Muscle layer of colon (tissue), 2 donors: Measurements from ENCODE around the gene METAP1D.

Source experiments
- H3K27ac ChIP-seq: one replicate; pipeline ENCODE4 v1.7.0; 2013; ENCODE audit warnings: low read depth, mild to moderate bottlenecking, low read length, moderate library complexity
- H3K27me3 ChIP-seq, 2 donors: one replicate each; pipeline ENCODE4 v1.7.0; 2013; ENCODE audit warnings: low read length in 2 of 2, mild to moderate bottlenecking in 2 of 2; ENCODE audit not compliant: insufficient read depth in 2 of 2, control insufficient read depth in 1 of 2
- H3K36me3 ChIP-seq: one replicate; pipeline ENCODE4 v1.7.0; 2013; ENCODE audit warnings: mild to moderate bottlenecking, low read length; ENCODE audit not compliant: insufficient read depth
- H3K4me1 ChIP-seq: one replicate; pipeline ENCODE4 v1.7.0; 2013; ENCODE audit warnings: mild to moderate bottlenecking, low read length; ENCODE audit not compliant: insufficient read depth
- H3K4me3 ChIP-seq, 2 donors: one replicate each; pipeline ENCODE4 v1.7.0; 2013; ENCODE audit warnings: low read length in 2 of 2, low read depth in 1 of 2, mild to moderate bottlenecking in 1 of 2, moderate library complexity in 1 of 2
- H3K9ac ChIP-seq: one replicate; pipeline ENCODE4 v1.7.0; 2013; ENCODE audit warnings: low read length
- H3K9me3 ChIP-seq: one replicate; pipeline ENCODE4 v1.7.0; 2013; ENCODE audit warnings: mild to moderate bottlenecking, low read length
- donor health status: abdominal sarcoma.
- donor health status: Adenocarcinoma of cecum.

Gene METAP1D

GRCh38 chr2:172038121-172038520 lies 38.4 kb downstream of the METAP1D start:
- no peaks in the 10 kb centered on the region for H3K4me1 ChIP-seq
- H3K9ac ChIP-seq = no peak overlapping the region
- H3K27me3 ChIP-seq = no peaks in the 10 kb centered on the region
- no peaks in the 10 kb centered on the region for H3K9me3 ChIP-seq
- no peak overlapping the region for H3K4me3 ChIP-seq
- no peaks in the 10 kb centered on the region for H3K36me3 ChIP-seq
- H3K27ac ChIP-seq = no peak overlapping the region

DNA sequence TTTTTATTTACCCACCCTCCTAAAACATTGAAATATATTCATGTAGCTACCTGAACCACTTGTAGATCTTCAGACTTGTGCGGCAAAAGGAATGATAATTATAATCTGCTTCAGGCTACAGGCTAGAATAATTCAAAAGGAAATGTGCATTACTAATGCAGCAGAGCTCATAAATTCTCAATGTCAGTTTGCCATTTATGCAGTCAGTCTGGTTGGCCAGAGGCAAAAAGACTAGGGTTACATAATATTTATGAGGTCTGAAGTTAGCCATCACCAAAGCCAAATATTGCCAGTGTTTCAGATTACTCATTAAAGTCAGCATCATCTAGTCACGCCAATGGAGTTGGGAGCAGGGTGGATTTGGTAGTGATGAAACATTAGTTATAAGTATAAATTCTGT lies 38.9 kb downstream of the METAP1D start:
- Histone ChIP-seq H3K4me1 (no peaks in the 10 kb centered on the region), H3K4me3 (no peak overlapping the region), H3K9ac (no peak overlapping the region), H3K9me3 (no peaks in the 10 kb centered on the region), H3K27ac (no peak overlapping the region), H3K27me3 (no peaks in the 10 kb centered on the region), H3K36me3 (no peaks in the 10 kb centered on the region)

GRCh38 chr2:172039011-172039704 lies 39.4 kb downstream of the METAP1D start:
- H3K27me3 ChIP-seq = no peaks in the 10 kb centered on the region
- no peaks in the 10 kb centered on the region for H3K9me3 ChIP-seq
- H3K27ac ChIP-seq = no peak overlapping the region
- H3K4me1 ChIP-seq = no peaks in the 10 kb centered on the region
- H3K9ac ChIP-seq = no peak overlapping the region
- H3K4me3 ChIP-seq = no peak overlapping the region
- no peaks in the 10 kb centered on the region for H3K36me3 ChIP-seq

DNA sequence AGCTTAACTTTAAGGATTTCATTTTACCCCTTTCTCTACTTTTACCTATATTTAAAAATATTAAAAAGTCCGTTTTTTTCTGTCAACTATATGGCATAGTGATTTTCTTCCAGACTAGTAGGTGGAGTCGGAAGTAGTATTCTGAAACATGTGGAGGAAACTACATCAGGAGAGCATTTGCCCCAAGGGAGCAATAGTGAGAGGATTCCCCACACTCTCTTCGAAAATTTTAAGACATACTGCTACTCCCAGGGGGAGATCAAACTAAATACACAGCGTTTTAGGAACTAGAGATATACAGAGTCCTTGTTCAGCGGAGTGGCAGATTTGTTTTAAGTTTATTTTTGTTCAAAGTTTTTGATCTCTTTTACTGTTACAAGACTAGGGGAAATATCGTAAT lies 40.6 kb downstream of the METAP1D start:
- Histone ChIP-seq H3K9ac (no peak overlapping the region), H3K27ac (no peak overlapping the region), H3K4me1 (no peaks in the 10 kb centered on the region), H3K9me3 (no peaks in the 10 kb centered on the region), H3K36me3 (no peaks in the 10 kb centered on the region), H3K4me3 (no peak overlapping the region), H3K27me3 (no peaks in the 10 kb centered on the region)

GRCh38 chr2:172046080-172046678 lies 46.4 kb downstream of the METAP1D start:
- Histone ChIP-seq H3K4me3 (no peak overlapping the region), H3K4me1 (no peaks in the 10 kb centered on the region), H3K36me3 (no peaks in the 10 kb centered on the region), H3K27me3 (no peaks in the 10 kb centered on the region), H3K9me3 (no peaks in the 10 kb centered on the region), H3K27ac (no peak overlapping the region), H3K9ac (no peak overlapping the region)

- Histone ChIP-seq H3K27me3 (no peaks in the 10 kb centered on the region), H3K27ac (no peak overlapping the region), H3K36me3 (no peaks in the 10 kb centered on the region), H3K4me3 (no peak overlapping the region), H3K9me3 (no peaks in the 10 kb centered on the region), H3K4me1 (no peaks in the 10 kb centered on the region), H3K9ac (no peak overlapping the region)
Measured at GRCh38 chr2:172046866-172047565, 47.3 kb downstream of the METAP1D start.

DNA sequence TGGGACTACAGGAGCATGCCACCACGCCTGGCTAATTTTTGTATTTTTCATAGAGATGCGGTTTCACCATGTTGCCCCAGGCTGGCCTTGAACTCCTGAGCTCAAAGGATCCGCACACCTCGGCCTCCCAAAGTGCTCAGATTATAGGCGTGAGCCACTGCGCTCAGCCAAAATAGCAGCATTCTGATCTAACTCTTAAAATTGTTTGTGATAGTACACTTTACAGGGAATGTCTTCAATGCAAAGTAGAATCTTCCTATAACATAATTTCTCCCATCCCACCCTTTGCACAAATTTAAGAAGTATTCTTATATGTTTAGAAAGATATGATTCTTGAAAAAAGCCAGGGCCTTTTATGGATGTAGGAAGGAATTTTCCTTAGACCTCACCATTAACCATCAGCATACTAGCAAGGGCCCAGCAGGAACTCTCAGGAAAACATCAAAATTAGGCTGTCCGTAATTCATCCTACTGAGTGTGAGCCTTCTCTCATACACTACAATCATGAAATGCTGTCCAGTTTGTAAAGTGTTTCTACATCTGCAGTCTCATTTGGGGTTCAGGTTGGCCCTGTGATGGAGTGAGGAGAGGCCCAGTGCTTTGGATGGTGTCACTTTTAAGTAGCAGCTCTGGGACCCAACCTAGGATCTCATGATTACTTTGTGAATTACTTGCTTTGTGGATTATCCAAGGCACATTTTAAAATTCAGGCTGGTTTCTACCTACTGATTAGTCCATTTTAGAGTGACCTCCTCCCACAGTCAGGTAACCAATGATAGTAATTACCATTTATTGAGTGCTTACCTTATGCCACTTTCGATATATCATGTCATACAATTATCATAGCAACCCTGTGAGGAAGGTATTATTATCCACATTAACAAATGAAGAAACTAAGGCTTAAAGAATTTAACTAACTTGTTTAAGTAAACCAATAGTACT lies 48.1 kb downstream of the METAP1D start:
- Histone ChIP-seq H3K9ac (no peak overlapping the region), H3K36me3 (no peaks in the 10 kb centered on the region), H3K27ac (no peak overlapping the region), H3K4me3 (no peak overlapping the region), H3K27me3 (no peaks in the 10 kb centered on the region), H3K9me3 (no peaks in the 10 kb centered on the region), H3K4me1 (no peaks in the 10 kb centered on the region)

DNA sequence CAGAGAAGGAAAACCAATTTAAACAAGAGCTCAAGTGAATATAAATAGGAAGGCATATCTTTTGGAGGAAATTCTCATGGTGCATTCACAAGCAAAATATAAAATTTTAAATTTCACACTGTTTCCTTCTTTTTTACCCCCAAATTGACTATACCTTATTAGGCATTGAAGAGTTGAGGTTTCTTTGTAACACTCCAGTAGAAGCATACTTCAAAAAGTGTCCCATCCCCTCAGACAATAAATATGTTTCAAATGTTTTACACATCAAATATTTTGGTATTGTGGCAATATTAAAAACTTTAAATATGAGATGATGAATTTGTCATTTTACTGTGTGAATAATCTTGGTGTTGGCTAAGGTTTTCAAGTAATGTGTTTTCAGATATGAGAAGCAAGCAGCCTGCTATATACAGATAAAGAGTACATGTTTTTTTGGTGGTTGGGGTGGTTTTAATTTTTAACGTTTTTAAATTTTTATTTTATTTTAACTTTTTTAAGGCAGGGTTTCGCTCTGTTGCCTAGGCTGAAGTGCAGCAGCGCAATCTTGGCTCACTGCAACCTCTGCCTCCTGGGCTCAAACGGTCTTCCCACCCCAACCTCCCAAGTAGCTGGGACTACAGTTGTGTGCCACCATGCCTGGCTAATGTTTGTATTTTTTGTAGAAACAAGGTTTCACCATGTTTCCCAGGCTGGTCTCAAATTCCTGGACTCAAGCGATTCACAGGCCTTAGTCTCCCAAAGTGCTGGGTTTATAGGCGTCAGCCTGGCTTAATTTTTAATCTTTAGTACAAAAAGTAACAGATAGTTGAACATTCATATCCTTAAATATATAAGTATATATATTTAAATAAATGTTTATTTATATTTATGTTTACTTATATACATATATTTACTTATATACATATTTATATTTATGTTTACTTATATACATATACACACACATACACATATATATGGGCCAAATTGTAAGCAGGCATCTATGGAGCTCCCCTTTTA lies 49.1 kb downstream of the METAP1D start:
- Histone ChIP-seq H3K9ac (no peak overlapping the region), H3K27me3 (no peaks in the 10 kb centered on the region), H3K9me3 (no peaks in the 10 kb centered on the region), H3K4me3 (no peak overlapping the region), H3K4me1 (no peaks in the 10 kb centered on the region), H3K27ac (no peak overlapping the region), H3K36me3 (no peaks in the 10 kb centered on the region)

GRCh38 chr2:172049567-172050120 lies 49.9 kb downstream of the METAP1D start:
- H3K4me1 ChIP-seq = no peaks in the 10 kb centered on the region
- no peak overlapping the region for H3K4me3 ChIP-seq
- no peak overlapping the region for H3K27ac ChIP-seq
- H3K9me3 ChIP-seq = no peaks in the 10 kb centered on the region
- no peaks in the 10 kb centered on the region for H3K27me3 ChIP-seq
- no peaks in the 10 kb centered on the region for H3K36me3 ChIP-seq
- H3K9ac ChIP-seq = no peak overlapping the region

DNA sequence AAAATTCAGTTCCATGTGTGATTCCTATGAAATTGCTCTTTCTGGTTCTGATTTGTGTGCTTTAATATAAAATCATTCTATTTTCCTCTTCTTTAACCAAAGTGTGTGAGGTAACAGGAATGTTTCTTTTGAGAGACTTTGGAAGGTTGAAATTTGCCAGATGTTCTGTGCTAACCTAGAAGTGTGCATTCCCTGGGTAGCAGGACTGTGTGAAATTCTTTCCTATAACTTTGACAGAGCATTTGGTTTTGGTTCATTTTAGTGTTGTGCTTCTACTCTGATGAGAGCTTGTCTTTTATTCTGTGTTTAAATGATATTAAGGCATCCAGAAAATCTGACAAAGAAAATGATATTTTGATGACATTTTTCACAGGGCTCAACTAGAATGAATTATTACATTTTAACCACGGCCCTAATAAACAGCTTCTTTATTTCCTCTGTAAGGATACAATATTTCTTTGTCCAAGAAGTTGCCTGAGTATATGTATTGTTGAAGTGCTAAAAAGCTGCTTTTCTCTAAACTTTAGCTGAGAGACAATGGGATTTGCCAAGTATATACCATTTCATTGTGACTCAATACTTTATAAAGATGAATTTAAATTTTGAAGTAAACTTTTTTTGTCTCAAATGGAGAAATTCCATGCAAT lies 50.8 kb downstream of the METAP1D start:
- no peaks in the 10 kb centered on the region for H3K36me3 ChIP-seq

More for the DNA sequence above, 50.8 kb downstream of the METAP1D start:
- Histone ChIP-seq H3K9me3 (no peaks in the 10 kb centered on the region), H3K4me1 (no peaks in the 10 kb centered on the region), H3K27ac (no peak overlapping the region), H3K4me3 (no peak overlapping the region), H3K9ac (no peak overlapping the region), H3K27me3 (no peaks in the 10 kb centered on the region)
